HG02588 (cell line): ENCODE data around the gene GFI1B.
"Not testable (repeated sequence)": the region's sequence is repeated elsewhere in the genome, so short reads cannot be mapped to it uniquely, and the experiment has no call there.

Experiments used
- ATAC-seq: cut with Tn5 transposase; IDR thresholded peaks from one replicate; pipeline ENCODE4 v1.9.1; 2021; ENCODE audit warnings: mild to moderate bottlenecking, moderate library complexity; ENCODE audit not compliant: unreplicated experiment

Gene GFI1B

GRCh38 chr9:133008824-133009223, 30.3 kb downstream of the GFI1B start:
- no peak for ATAC-seq

- ATAC-seq: no peak
Observed at GRCh38 chr9:133009906-133010582, 31.6 kb downstream of the GFI1B start.

DNA sequence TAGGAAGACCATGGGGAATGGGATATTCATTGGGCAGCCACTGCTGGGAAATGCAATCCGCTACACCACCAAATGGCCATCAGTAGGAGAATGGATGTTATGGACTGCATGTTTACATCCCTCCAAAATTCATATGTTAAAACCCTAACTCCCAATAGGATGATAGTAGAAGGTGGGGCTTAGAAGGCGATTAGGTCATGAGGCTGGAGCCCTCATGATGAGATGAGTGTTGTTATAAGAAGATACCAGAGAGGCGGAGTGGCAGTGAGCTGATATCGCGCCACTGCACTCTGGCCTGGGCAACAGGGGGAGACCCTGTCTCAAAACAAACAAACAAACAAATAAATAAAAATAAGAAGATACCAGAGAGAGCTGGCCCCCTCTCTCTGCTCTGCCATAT, 36.2 kb downstream of the GFI1B start:
- ATAC-seq: no peak

DNA sequence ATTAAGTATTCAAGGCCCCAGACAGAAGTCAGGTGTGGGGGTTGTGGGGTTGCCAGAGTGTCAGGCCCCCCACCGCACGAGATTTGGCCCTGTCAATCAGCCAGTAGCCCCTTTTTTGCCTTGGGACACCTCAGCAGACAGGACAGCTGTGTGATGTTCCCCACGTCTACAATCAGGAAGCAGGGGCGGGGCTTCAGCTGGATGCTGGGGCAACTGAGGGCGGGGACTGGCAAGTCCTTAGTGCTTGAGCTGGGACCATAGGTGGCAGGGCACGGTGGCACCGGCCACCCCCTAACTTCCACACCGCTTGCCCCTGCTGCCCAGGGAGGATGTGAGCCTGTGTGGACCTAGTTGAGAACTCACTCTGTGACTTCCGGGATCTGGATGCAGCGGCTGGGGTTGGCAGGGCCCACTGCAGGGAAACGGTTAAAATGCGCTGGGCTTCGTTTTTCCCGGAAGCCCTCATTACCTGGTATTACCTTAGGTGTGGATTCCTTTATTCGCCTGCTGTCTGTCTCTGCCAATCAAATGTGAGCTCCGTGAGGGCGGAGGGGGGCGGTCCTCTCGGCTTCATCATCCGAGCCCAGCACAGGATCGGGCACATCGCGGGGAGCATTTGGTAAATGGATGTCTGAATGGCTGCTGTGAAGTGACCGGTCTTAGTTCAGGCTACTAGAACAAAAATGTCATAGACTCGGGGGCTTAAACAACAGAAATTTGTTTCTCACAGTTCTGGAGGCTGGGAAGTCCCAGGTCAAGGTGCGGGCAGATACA, 44.8 kb downstream of the GFI1B start:
- no peak for ATAC-seq

DNA sequence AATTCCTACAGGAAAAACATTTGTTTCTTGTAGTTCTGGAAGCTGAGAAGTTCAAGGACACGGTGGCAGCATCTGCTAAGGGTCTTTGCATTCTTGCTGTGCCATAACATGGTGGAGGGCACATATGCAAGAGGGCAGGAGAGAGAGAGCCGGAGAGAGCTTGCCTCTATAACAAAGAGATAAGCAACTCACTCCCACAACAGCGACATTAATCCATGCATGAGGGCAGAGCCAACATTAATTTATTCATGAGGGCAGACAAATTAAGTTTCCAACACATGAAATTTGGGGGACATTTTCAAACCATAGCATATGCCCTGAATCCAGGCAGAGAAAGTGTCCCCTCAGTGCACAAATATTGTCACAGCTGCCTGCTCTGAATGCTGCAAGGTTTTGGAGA, 47.9 kb downstream of the GFI1B start:
- ATAC-seq: no peak

DNA sequence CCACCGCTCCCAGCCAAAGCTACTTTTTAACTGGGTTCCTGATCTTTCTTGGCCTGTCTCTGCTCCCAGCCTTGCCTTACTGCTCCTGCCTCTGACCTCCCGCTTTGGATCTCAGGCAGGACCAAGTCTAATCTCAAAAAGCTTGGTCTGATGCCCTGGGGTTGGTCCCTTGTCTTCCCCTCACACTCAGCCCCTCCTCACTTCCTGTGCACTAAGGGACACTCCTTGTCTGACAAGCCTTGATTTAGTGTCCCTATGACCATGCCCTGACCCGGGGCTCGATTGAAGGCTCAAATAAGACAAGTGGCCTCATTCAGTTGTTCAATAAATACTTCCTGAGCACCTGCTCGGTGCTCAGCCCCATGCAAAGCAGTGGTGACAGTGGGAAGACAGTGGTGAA, 48.6 kb downstream of the GFI1B start:
- no peak for ATAC-seq

DNA sequence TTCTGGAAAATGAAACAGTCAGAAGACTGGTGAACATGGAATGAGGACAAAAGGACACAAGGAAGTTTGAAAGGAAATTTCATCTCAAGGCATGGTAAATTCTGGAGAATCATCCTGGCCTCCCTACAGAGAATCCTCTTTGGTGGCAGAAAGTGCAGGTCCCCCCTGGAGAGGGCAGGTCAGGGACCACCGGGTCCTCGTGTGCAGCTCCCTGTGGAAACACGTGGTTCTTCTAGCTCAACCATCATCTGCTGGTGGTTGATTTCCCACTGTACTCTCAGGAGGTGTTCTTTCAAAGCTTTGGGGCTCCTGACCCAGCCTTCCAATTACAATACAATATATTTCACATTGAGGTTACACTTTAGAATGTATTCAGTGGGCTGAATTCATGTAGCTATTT, 49.7 kb downstream of the GFI1B start:
- ATAC-seq: no peak

DNA sequence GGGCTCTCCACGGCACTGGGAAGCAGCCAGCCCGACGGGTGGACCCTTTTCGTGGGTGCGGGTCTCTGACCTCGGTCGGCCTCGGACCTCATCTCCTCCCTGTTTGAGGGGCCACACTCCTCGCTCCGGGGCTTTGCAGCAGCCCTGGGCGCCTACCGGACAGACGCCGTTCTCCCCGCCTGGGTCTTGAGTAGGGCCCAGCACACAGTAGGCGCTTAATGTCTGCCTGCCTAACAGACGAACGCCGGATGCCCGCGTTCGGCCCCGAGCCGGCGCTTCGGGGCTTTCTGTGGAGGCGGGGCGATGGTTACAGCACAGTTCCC, 51.5 kb downstream of the GFI1B start:
- peak; percentile 12 for ATAC-seq

- peak; percentile 94 for ATAC-seq
Observed at GRCh38 chr9:133030317-133031129, 52.0 kb downstream of the GFI1B start, which contains the start of gene GTF3C5. TSS of gene GTF3C5 (plus strand) at chr9:133030997. CDS start at chr9:133031012, 15 bp downstream.

- no peak for ATAC-seq
Observed at GRCh38 chr9:133031130-133031422, 52.6 kb downstream of the GFI1B start.

- ATAC-seq: no peak
Observed at GRCh38 chr9:133031496-133031911, 53.0 kb downstream of the GFI1B start.

- no peak for ATAC-seq
Observed at GRCh38 chr9:133032171-133032570, 53.7 kb downstream of the GFI1B start.

DNA sequence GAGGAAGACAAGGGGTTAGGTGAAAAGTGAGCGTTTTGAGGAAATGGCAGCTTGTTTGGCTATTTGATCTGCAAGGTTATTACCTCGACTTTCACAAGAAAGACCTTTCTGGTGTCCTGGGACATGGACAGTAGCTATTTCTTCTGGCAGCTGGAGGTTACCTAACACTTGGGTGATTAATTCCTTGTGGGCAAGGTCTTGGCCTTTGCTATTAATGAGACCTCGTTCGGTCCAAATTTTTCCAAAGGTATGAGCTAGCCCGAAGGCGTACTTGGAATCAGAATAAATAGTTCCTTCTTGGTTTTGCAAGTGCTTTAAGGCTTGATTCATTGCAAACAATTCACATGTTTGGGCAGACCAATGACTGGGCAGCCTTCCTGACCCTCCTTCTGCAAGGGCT, 57.2 kb downstream of the GFI1B start:
- no peak for ATAC-seq

DNA sequence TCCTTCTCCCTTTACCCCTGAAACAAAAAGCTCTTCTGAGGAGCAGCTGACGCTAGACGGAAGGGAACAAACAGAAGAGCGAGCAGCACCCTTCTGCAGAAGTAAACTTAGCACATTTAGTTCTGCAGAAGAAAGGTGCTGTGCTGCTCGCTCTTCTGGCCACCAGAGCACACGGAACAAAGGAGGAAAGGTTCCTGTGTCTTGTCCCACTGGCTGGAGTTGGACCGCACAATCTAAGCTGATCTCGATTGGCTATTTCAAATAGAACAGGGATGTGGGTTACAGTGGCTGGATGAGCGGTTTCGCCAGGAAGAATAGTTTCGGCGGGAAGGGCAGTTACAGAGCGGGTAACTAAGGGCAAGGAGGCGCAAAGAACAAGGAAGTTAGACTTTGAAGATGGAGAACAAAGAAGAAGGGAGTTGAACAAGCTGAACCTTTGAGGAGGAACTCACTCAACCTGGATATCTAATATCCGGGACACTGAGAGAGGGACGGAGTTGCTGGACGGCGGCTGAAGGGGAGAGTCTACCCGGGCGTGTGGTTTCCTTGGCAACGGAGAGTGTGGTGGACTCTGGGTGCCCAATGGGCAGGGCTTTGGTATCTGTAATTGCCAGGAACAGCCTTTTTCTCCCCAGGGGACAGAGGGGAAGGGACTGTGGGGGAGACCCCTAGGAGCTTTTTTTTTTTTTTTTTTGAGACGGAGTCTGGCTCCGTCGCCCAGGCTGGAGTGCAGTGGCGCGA, 59.5 kb downstream of the GFI1B start:
- ATAC-seq: no peak

DNA sequence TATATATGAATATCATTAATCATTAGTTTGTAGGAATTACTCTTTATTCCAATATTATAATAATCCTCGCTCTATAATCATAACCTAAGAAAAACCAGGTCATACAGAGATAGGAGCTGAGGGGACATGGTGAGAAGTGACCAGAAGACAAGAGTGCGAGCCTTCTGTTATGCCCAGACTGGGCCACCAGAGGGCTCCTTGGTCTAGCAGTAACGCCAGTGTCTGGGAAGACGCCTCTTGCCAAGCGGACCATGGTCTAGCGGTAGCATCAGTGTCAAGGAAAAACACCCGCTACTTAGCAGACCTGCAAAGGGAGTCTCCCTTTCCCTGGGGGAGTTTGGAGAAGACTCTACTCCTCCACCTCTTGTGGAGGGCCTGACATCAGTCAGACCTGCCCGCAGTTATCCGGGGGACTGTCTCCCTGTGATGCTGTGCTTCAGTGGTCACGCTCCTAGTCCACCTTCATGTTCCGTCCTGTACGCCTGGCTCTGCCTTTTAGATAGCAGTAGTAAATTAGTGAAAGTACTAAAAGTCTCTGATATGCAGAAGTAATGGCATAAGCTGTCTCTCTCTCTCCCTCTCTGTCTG, 62.5 kb downstream of the GFI1B start:
- not testable (repeated sequence) for ATAC-seq
